Head of caudate nucleus (tissue), 42 donors: ENCODE results near the gene RPL10A.

ENCODE experiments used
- DNase-seq, 42 donors: peaks; one replicate each; pipeline versions ENCODE4 v3.0.0 to v3.0.0-alpha.2; 2020 to 2021; ENCODE audit warnings: mixed read lengths in 7 of 42
- intact Hi-C: fragments of 100-400 bp; cut with DNase I; formaldehyde crosslinking; loops from one replicate; pipeline ENCODE4 v1.15.0; 2022

RPL10A gene

DNA sequence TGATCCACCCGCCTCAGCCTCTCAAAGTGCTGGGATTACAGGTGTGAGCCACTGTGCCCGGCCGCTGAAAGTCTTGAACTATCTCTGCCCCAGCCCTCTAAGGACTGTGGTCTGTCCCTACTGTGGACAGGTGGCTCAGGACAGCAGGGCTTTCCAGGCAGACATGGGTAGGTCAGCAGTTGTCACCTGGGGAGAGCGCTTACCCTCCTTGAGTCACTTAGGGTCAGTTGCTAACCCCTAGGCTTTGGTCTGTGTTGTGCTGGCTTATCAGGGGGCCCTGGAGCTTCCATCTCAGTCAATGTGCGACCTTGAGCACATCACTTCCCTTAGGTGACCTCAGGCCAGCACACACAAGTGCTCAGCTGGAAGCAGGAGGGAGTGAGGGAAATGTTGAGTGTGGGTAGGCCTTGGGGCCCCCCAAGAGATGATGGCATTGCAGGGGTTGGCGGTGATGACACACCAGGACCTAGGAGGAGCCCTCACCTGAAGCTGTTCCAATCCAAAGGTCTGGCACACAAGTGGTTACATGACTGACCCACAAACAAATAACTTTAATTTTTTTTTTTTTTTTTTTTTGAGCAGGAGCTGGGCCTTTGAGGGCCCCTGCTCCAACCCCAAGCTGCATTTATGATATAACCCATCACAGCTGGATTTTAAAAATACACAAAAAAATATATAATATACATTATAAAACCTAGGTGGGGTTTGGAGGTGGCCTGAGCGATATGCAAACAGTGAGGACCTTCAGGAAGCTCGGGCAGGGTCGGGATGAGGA is 5.1 kb downstream of the RPL10A start:
- no peak for DNase-seq
- intact Hi-C loops = no loop called here

DNA sequence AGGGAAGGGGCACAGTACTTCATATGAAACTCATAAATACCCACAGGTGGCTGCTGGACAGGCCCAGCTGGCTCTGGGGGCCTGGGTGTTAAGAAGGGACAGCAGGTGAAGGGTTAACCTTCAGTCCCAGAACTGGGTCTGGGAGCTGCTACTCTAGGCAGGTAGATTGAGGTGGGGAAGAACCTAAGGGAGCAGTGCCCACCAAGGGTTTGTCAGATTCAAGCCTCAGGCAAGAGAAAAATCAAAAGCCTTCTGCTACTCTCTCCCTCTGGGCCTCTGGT is 5.6 kb downstream of the RPL10A start:
- no peak for DNase-seq
- intact Hi-C loops = no loop called here

DNA sequence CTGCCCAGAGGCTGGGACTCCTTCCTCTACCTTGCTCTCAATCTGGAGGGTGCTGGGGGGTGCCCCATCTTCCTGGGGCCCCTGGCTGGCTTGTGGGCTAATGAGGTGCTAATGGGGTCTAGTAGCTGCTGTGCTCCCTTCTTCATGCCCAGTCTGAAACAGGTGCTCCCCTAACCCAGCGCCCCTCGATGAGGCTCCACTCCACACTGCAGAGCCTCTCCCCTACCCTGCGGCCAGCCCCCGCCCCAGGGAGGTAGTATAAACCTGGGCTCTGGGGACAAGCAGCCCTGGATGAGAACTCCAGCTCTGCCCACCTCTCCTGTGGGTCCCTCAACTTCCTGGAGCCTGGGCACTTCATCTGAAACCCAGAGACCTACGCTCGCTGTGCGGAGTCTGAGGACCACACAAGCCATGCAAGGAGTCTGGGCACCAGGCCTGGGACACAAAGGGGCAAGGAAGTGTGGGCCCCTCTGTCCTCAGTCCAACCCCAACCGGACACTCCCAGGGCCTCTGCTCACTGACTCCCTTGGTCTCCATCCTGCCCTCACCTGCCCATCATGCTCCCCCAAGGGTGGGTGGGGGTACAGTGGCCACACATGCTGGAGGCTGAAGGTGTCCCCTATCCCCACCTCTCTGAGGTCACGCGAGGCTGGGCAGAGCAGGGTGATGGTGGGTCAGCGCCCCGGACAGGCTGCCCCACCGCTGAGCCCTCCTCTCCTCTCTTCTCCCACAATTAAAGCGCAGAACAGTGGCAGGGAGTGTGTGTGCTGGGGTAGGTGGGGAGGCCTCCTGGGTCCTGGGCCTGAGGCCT is 6.1 kb downstream of the RPL10A start:
- DNase-seq = no peak
- intact Hi-C loops = no loop called here

DNA sequence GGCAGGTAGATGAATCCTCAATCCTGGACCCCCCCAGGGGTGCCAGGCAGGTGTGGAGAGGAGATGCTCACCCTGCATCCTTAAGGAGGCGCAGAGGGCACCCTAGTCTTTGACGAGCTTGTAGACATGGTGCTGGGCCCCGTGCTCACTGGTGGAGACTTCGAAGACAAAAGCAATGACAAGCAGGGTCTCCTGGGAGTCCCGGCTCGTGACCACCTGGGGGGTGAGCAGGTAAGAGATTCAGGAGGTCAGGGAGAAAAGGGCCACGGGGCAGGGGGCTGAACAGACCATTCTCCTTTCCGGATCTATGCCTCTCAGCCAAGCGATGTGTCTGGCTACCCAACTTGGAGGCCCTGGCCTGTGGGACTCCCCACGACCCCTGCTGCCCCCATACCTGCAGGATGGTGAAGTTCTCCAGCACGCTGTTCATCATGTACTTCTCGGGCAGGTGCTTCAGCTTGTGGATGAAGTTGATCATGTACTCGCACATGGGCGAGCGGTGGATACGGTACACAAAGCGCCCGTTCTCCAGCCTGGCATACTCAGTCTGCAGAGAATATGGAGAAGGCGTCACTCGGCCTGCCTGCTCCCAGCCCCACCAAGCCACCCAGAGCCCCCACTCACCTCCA is 6.9 kb downstream of the RPL10A start:
- intact Hi-C loops = no loop called here
- no peak for DNase-seq

DNA sequence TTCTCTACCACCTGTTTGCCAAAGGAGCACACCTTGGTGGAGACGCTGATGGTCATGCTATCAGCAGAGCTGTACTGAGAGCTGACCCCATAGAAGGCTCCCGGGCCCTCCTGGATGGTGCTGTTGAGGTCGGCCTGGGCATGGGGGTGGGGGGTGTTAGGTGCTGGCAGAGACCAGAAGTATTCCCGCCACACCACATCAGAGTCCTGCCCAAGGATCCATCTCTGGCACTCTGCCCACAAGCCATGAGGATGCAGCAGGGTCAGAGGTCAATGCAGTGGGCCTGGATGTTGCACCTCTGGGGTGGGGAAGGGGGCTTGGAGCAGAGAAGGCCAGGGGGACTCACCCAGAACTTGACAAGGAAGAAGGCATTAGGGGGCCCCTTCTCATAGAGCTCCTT is 7.4 kb downstream of the RPL10A start:
- intact Hi-C loops = no loop called here

DNA sequence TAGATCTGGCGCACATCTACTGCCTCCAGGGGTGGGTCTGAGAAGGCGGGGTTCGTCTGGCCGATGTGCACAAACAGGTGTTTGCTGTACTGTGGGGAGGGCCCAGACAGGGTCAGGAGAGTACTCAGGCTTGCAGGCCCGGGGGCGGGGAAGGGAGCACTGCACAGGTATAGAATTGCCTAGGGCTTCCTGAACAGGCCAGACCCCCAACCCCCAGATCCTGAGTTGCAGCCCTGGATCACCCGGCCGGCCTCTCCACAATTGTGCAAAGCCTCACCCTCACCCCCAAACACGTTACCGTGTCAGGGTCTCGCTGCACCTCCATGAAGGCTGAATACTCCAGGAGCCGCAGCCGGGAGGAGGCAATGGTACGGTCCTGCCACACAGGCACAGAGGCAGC is 7.8 kb downstream of the RPL10A start:
- intact Hi-C loops = no loop called here

More for the DNA sequence above, 7.4 kb downstream of the RPL10A start:
- DNase-seq = no peak

DNA sequence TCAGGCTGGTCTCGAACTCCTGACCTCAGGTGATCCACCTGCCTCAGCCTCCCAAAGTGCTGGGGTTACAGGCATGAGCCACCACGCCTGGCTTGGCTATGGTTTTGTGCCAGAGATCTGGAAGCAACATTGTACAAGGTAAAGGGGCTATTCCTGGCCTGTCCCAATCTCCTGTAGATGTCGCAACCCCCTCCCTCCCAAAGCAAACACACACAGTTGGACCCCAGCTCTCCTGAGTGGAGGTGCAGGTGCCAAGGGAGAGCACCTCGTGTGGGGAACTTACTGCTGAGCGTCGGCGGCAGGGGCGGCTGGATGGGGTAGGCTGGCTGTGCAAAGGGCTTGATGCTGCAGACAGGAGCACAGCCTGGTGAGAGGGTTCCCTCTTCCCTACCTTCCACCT is 8.8 kb downstream of the RPL10A start:
- intact Hi-C loops = no loop called here
- no peak for DNase-seq

More for the DNA sequence above, 7.8 kb downstream of the RPL10A start:
- DNase-seq = no peak

DNA sequence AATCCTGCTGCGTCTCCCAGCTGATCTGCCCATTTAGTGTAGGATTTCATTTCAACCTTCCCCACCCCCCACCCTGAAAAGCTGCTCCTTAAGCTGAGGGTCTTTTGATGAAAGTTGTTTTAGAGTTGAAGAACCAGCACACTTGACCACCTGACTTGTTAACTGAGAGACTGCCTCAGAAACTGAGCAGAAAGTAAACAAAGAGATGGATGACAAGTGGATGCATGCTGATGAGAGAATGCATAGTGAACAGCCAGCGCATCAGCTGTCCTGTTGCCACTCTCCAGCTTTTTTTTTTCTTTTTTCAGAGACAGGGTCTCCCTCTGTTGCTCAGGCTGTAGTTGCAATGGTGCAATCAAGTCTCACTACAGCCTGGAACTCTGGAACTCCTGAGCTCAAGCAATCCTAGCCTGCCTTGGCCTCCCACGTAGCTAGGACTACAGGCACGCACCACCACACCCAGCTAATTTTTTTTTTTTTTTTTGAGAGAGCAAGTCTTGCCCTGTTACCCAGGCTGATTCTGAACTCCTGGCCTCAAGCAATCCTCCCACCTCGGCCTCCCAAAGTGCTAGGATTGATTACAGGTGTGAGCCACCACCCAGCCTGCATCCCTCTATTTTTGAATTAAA is 9.5 kb downstream of the RPL10A start:
- intact Hi-C loops = no loop called here
- no peak for DNase-seq

DNA sequence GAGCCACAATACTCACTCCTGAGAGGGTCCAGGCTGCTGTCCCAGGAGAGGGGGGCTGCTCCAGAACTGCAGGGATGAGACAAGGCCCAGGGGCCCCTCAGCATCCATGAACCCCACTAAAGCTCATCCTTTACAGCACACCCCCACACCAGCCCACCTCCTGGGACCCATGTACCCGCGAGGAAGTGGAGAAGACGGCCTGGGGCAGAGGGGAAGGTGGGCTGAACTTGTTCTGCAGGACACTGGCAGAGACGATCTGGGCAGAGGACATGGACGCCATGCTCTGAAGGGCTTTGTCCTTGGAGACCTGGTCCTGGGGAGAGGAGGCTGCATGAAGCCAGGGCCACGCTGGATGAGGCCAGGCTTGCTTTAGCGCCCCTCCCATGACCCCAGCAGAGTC is 10.1 kb downstream of the RPL10A start:
- no peak for DNase-seq
- intact Hi-C loops = no loop called here

DNA sequence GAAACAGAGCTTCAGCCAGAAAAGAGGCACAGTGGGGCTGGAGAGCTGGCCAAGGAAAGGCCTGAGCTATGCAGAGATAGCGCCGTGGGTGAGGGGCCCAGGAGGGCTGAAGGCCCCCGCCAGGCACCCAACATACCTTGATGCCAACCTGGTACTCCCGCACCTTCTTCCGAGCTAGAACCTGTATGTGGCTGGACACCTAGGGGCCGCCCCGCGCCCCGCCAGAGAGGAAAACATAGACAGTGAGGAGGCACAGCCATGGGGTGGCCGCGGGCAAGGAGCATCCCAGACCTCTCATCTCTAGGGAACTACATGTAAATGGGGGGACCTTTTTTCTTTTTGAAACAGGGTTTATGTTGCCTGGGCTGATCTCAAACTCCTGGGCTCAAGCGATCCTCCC is 12.0 kb downstream of the RPL10A start:
- intact Hi-C loops = no loop called here
- no peak for DNase-seq

DNA sequence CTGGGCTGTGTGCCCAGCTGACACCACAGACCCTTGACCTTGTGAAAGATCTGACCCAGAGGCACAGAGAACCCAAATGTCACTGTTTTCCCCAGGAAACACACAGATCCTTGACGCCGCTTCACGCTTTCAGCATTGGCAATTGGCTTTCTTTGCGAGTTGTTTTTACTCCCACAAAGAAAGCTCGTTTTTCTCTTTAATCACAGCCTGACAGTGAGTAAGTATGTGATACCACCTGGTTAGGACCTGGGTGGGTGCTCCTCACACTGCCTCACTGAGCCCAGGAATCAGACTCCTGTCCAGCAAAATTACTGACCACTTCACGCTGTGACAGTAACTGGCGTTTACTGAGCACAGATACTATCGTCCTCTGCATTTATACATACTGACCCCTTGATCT is 13.0 kb downstream of the RPL10A start:
- no peak for DNase-seq
- intact Hi-C loops = no loop called here

DNA sequence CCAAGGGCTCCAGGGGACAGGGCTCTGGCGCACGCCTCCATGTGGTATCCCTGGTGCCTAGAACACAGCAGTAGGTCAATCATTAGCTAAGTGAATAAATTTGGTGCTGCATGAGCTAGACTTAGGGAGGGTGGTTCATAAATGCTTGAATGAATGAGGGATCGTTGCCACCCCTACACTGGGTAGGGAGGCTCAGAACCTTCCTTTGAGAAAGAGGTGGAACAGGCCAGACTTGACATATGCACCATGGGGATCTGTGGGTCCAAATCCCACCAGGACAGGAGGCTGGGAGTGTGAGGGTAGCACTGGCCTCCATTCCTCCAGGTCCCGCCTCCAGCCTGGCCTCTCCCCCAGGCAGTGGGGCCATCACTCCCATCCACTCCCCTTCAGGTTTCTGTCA is 14.9 kb downstream of the RPL10A start:
- intact Hi-C loops = no loop called here

DNA sequence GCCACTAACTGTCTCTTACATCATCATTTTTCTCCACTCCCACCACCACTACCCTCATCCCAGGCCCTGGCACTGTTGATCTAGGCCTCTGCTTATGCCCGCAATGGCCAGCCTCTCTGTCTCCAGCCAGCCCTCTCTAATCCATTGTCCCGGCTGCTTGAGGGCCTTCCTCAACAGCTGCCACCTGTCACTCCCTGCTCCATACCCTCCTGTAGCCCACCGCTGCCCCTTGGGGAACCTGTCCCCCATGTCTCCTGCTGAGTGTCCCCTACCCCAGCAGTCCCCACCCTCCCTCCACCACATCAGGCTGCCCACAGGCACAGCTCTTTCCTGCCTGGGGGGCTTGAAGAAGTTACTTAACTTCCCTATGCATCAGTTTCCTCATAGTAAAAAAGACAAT is 15.3 kb downstream of the RPL10A start:
- no peak for DNase-seq
- intact Hi-C loops = no loop called here

More for the DNA sequence above, 14.9 kb downstream of the RPL10A start:
- DNase-seq = no peak

DNA sequence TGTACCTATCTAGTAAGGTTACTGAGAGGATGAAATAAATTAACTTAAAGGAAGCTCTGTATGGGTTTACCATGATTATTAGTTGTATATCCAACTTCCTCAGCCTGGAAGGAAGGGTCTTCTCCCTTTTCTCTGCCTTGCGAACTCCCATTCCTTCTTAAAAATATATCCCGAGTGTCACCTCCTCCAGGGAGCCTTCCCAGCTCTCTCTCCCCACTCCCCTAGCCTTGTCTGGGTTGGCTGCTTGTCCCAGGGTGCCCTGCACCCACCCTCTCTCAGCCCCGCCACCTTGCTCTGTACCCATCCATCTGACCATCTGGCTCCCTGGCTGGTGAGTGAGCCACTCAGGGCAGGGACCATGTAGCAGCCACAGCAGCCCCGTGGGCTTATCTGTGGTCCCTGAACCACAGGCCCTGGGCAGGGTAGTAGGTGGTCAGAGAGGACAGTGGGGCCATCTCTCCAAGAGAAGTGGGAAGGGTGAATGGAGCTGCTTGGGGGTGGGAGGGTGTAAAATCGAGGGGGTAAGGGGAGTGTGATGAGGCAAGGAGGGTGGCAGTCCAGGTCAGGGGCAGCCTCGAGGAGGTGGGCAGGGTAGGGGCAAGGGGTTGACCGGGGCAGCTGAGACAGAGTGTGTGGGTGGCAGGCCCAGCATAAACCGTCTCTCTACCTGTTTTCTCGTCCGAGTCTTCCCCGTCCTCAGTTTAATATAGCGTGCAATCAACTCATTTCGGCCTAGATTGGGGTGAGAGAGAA is 15.9 kb downstream of the RPL10A start:
- intact Hi-C loops = no loop called here
- no peak for DNase-seq

DNA sequence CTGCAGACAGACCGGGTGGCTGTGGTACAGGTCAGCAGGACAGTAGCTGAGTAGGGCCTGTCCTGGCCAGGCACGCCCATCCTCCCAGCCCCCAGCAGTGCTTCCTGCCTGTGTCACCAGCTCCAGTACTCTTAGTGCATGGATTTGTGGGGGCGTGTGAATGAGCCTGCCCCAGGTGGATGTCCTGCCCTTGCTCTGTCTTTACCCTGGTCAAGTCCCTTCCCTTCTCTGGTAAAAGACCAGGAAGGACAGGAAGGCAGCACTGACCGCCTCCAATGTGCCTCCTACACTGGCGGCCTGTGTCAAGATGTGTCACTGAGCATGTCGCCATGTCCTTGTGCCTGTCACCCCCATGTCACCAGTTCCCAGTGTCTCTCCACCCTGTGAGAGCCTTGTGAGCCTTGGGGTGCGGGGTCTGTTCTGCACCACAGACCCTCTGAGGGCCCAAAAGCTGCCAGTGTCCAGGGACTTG is 16.8 kb downstream of the RPL10A start:
- intact Hi-C loops = no loop called here
- DNase-seq = no peak

DNA sequence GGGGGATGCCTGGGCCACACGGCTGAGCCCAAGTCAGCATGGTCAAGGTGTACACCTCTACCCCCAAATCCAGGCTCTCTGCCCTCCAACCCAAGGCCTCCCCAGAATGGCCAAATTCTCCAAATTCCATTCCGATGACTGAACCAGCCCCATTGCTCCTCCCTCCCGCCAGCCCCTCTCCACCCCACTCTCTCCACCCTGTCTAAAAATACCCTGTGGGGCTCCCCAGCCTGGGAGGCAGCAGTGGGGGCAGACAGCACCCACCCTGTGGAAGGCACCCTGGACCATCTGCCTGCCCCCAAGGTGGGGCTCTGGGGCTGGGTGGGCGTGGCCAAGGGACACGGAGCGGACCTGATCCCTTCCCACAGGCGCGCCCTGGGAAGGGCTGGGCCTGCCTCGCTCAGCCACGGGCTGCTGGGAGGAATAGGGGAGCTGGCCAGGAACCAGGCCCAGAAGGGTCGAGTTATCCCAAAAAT is 17.2 kb downstream of the RPL10A start:
- DNase-seq = no peak
- intact Hi-C loops = no loop called here

DNA sequence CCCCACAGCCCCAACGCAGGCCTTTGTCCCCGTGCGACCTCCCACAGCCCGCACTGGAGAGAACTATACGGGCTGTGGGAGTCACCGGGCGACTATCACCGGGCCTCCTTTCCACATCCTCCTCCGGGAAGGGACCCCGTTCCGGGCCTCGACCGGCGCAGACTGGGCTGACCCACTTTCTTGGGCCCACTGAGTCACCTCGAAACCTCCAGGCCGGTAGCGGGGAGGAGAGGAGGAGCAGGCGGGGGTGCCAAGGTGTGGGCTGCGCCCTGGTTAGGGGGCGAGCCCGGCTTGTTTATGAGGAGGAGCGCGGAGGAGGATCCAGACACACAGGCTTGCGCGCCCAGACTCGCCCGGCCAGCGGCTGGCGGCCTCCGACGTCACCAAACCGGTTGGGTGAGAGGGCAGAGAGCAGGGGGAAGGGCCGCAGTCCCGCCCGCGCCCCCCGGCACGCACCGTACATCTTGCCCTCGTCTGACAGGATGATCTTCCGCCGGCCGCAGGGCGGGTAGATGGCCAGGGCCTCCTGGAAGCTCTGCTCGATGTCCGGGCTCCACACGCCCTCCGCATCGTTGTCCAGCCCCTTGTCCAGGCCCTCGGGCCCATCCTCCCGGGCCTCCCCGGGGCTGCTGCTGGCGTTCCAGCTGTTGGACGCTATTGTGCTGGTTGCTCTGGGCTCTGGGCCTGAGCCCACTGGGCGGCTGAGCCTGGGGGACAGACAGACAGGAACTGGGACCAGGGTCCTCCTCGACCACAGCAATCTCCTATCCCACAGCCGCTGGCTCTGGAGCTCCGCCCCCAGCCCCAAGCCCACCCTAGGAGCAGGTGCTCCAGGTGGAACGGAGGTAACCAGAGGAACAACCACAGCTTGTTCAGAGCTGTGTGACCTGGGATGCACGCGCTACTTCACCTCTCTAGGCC is 18.1 kb downstream of the RPL10A start:
- DNase-seq = no peak
- intact Hi-C loops = no loop called here
